Left ventricle myocardium inferior (tissue), 1 donor: ENCODE results near the gene CCDC149. TPM values are rescaled to one million over a fixed set of nuclear protein-coding genes. Genes with fewer than 3 reads are reported as not detected.

Experiments
- DNase-seq: peaks from one replicate; pipeline ENCODE4 v3.0.0-alpha.2; 2020
- H3K27ac ChIP-seq: fragments of 200-600 bp; replicated peaks from 2 replicates; pipeline ENCODE4 v1.8.0; 2021
- H3K27me3 ChIP-seq: fragments of 200-600 bp; 2 replicates; pipeline ENCODE4 v1.8.0; 2021; ENCODE audit warnings: low read depth
- H3K36me3 ChIP-seq: fragments of 200-600 bp; 2 replicates; pipeline ENCODE4 v1.8.0; 2021
- H3K4me1 ChIP-seq: fragments of 200-600 bp; 2 replicates; pipeline ENCODE4 v1.8.0; 2021
- H3K4me3 ChIP-seq: fragments of 200-600 bp; 2 replicates; pipeline ENCODE4 v1.8.0; 2021; ENCODE audit warnings: mild to moderate bottlenecking, moderate library complexity
- H3K9me3 ChIP-seq: fragments of 200-600 bp; replicated peaks from 2 replicates; pipeline ENCODE4 v1.8.0; 2021
- intact Hi-C: fragments of 100-400 bp; cut with micrococcal nuclease; formaldehyde crosslinking; loops from one replicate; pipeline ENCODE4 v1.11.0; 2022
- total RNA-seq: library from RNA; stranded (reverse); fragmentation: NEBNext Ultra II Directional; extraction: Animal tissue kit (Norgen Biotek cat#: 25700); gene quantifications from one replicate; pipeline ENCODE4 v1.2.1, GENCODE V29; 2021
- TF ChIP-seq, protein P1 (sequence below): fragments of 200-600 bp; IDR thresholded peaks from 2 replicates; pipeline ENCODE4 v1.8.0; 2021; ENCODE audit warnings: antibody characterized with exemption, mild to moderate bottlenecking, borderline replicate concordance
- donor health status: DM: no; HTN: yes; CAD: no; lungs with severe emphysema.

CCDC149 gene
- total RNA-seq, 1 donor from 2014 or later, result 9.0 TPM

DNA sequence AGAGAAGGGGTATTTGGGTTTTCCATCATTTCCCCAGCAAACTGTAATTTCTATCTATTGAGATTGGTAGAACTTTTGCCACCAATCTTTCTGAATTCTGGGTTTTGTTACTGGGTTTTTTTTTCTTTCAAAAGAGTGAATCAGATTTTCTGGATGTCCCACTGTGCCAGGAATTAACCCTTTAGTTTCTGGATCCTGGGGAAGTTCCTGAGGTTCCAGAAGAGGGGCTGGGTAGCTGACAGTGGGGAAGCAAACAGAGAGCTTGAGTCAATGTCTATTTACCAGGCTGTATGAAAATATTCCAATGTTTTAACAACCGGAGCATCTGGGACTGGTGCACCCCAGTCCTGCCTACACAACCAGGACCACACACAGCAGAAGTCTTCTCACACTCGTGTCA is 143.3 kb downstream of the CCDC149 start:
- no peak overlapping the region for H3K4me3 ChIP-seq
- H3K27me3 ChIP-seq, result no peaks in the 10 kb centered on the region
- no peak for DNase-seq
- no peaks in the 10 kb centered on the region for H3K36me3 ChIP-seq
- no peaks in the 10 kb centered on the region for H3K9me3 ChIP-seq
- H3K4me1 ChIP-seq, result no peaks in the 10 kb centered on the region
- no peak overlapping the region for H3K27ac ChIP-seq
- TF ChIP-seq, protein P1, sequence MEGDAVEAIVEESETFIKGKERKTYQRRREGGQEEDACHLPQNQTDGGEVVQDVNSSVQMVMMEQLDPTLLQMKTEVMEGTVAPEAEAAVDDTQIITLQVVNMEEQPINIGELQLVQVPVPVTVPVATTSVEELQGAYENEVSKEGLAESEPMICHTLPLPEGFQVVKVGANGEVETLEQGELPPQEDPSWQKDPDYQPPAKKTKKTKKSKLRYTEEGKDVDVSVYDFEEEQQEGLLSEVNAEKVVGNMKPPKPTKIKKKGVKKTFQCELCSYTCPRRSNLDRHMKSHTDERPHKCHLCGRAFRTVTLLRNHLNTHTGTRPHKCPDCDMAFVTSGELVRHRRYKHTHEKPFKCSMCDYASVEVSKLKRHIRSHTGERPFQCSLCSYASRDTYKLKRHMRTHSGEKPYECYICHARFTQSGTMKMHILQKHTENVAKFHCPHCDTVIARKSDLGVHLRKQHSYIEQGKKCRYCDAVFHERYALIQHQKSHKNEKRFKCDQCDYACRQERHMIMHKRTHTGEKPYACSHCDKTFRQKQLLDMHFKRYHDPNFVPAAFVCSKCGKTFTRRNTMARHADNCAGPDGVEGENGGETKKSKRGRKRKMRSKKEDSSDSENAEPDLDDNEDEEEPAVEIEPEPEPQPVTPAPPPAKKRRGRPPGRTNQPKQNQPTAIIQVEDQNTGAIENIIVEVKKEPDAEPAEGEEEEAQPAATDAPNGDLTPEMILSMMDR, result no peak
- intact Hi-C loops, result no loop called here

DNA sequence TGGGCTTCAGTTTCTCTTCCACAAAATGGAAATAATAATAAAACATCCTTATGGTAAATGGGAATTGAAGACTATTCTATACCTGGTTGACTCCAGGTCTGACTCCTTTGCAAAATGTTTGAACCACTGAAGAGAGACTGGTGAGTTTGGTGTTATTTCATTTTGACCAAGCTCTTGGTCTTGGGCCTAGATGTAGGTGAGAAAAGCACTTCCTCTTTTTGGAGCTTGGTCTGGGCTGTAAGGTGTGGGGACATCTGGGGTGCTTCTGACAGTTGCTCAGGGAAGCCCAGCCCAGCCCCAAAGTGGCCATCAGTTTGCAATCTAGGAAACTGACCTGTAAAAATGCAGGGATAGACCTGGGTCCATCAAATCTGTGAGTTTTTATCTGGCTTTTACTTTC is 144.2 kb downstream of the CCDC149 start:
- intact Hi-C loops, result no loop called here
- H3K27me3 ChIP-seq, result no peaks in the 10 kb centered on the region
- DNase-seq, result no peak

DNA sequence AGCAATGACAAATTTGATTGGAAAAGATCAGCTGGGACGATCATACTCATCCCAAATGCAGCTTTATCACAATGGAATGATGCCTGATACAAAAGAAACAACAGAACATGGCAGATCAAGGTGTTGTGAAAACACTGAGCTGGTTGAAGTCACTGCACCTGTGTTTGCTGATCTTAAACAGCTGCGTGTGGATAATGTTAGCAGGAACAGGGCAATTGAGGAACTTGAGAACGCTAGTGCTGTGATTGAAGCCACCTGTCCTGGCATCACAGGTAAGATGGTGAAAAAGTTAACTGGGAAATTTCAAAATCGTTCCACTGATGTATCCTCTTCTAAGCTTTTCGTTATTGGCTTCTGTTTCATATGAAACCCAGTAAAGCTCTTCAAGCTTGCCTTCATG is 144.8 kb downstream of the CCDC149 start:
- TF ChIP-seq, protein P1, result no peak
- no peak for DNase-seq
- H3K36me3 ChIP-seq, result no peaks in the 10 kb centered on the region
- intact Hi-C loops, result no loop called here
- H3K4me3 ChIP-seq, result no peak overlapping the region
- no peaks in the 10 kb centered on the region for H3K9me3 ChIP-seq
- no peaks in the 10 kb centered on the region for H3K4me1 ChIP-seq
- no peak overlapping the region for H3K27ac ChIP-seq
- H3K27me3 ChIP-seq, result no peaks in the 10 kb centered on the region

More for the DNA sequence above, 144.2 kb downstream of the CCDC149 start:
- Histone ChIP-seq H3K27ac (no peak overlapping the region), H3K4me1 (no peaks in the 10 kb centered on the region), H3K36me3 (no peaks in the 10 kb centered on the region), H3K9me3 (no peaks in the 10 kb centered on the region), H3K4me3 (no peak overlapping the region)
- TF ChIP-seq, protein P1, result no peak

DNA sequence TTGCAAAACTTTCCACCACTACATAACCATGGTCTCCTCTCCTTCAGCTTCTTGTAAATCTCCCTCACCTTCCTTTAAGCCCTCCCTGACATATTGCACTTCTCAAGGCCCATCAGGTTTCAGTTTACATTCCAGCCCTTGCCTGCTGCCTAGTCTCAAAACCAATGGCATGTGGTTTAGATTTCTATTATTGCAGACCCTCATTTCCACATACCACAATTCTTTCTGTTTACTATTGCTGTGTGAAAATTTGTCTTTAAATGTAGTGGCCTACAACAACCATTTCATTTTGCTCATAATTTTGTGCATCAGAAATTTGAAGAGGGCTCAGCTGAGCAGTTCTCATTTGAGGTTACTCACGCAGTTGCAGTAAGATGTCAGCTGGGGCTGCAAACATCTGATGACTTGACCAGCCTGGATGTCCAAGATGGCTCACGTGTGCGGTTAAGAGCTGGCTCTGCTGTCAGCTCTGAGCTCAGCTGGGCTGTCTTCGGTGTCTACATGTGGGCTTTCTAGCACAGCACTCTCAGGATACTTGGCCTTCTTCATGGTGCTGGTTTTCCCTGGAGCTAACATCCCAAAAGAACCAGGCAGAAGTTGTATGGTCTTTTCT is 147.4 kb downstream of the CCDC149 start:
- H3K27ac ChIP-seq, result no peak overlapping the region
- H3K36me3 ChIP-seq, result no peaks in the 10 kb centered on the region
- H3K9me3 ChIP-seq, result no peaks in the 10 kb centered on the region
- no peak for DNase-seq
- H3K27me3 ChIP-seq, result no peaks in the 10 kb centered on the region
- H3K4me3 ChIP-seq, result no peak overlapping the region
- TF ChIP-seq, protein P1, result no peak
- intact Hi-C loops, result no loop called here
- no peaks in the 10 kb centered on the region for H3K4me1 ChIP-seq

DNA sequence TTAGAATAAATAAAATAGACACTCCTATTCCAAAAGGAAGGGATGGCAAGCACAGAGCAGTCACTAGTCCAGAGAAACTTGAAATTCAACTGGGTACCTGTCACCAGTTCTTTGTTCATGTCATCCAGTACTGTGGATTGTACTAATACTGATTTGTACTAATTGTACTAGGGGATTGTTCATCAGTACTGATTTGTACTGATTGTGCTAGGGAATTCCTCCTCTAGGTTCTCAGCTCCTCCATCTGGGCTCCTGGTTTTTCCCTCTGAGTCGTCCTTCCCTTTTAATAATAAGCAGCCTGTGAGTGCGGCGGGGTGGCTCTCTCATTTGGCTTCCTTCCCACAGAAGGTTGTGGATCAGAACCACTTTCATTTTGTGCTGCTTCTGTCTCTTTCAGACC is 148.5 kb downstream of the CCDC149 start:
- Histone ChIP-seq H3K27me3 (no peaks in the 10 kb centered on the region), H3K9me3 (no peaks in the 10 kb centered on the region), H3K4me1 (no peaks in the 10 kb centered on the region), H3K27ac (no peak overlapping the region), H3K36me3 (no peaks in the 10 kb centered on the region), H3K4me3 (no peak overlapping the region)
- DNase-seq, result no peak
- TF ChIP-seq, protein P1, result no peak
- intact Hi-C loops, result no loop called here
